Neural cell (in vitro differentiated cells): ENCODE measurements around the gene CFAP99. TPM values are rescaled to one million over a fixed set of nuclear protein-coding genes. Genes with fewer than 3 reads are reported as not detected.

Source experiments
- H2AFZ ChIP-seq: fragments of 200-600, 300-800 bp; sonication (generic), shearing (Covaris generic); 2 replicates; pipeline ENCODE4 v1.6.0; 2014; ENCODE audit warnings: low read depth, mild to moderate bottlenecking, antibody characterized with exemption, low read length, moderate library complexity
- H3F3A ChIP-seq: fragments of 200-600 bp; shearing (Covaris generic); 2 replicates; pipeline ENCODE4 v1.6.1; 2016; ENCODE audit warnings: mild to moderate bottlenecking, moderate library complexity, mixed read lengths, antibody characterized with exemption, low read length; ENCODE audit not compliant: insufficient read depth, poor library complexity, severe bottlenecking
- H3K27ac ChIP-seq: fragments of 200-600, 300-800 bp; sonication (generic), shearing (Covaris generic); 2 replicates; pipeline ENCODE4 v1.5.1; 2014; ENCODE audit warnings: mild to moderate bottlenecking, low read length, moderate library complexity
- H3K27me3 ChIP-seq: fragments of 300-800, 200-600 bp; sonication (generic), shearing (Covaris generic); 2 replicates; pipeline ENCODE4 v1.6.0; 2014; ENCODE audit warnings: mild to moderate bottlenecking, low read depth, low read length, moderate library complexity; ENCODE audit not compliant: insufficient read depth
- H3K36me3 ChIP-seq: fragments of 300-800, 200-600 bp; sonication (generic), shearing (Covaris generic); 2 replicates; pipeline ENCODE4 v1.5.1; 2014; ENCODE audit warnings: mild to moderate bottlenecking, antibody characterized with exemption, low read length, moderate library complexity; ENCODE audit not compliant: insufficient read depth
- H3K4me2 ChIP-seq: fragments of 300-800, 200-600 bp; sonication (generic), shearing (Covaris generic); 2 replicates; pipeline ENCODE4 v1.6.0; 2014; ENCODE audit warnings: mild to moderate bottlenecking, low read length
- H3K4me3 ChIP-seq: fragments of 300-800, 200-600 bp; sonication (generic), shearing (Covaris generic); 2 replicates; pipeline ENCODE4 v1.5.1; 2014; ENCODE audit warnings: mild to moderate bottlenecking, low read length, moderate library complexity
- H3K79me2 ChIP-seq: fragments of 200-600 bp; shearing (Covaris generic); replicated peaks from 2 replicates; pipeline ENCODE4 v1.6.0; 2014; ENCODE audit warnings: mild to moderate bottlenecking, low read length, moderate library complexity; ENCODE audit not compliant: insufficient read depth
- H3K9ac ChIP-seq: fragments of 300-800, 200-600 bp; sonication (generic), shearing (Covaris generic); 2 replicates; pipeline ENCODE4 v1.6.1; 2016; ENCODE audit warnings: mild to moderate bottlenecking, low read length, mixed read lengths
- H3K9me2 ChIP-seq: fragments of 200-600 bp; shearing (Covaris generic); 2 replicates; pipeline ENCODE4 v1.6.1; 2016; ENCODE audit warnings: mild to moderate bottlenecking, low read length, mixed read lengths; ENCODE audit not compliant: insufficient read depth
- H3K9me3 ChIP-seq: fragments of 200-600, 300-800 bp; sonication (generic), shearing (Covaris generic); 2 replicates; pipeline ENCODE4 v1.6.1; 2016; ENCODE audit warnings: mild to moderate bottlenecking, mixed run types, low read length, moderate library complexity, mixed read lengths
- H4K20me1 ChIP-seq: fragments of 200-600 bp; shearing (Covaris generic); 2 replicates; pipeline ENCODE4 v1.6.1; 2016; ENCODE audit warnings: mild to moderate bottlenecking, mixed run types; ENCODE audit not compliant: insufficient read depth
- EP300 ChIP-seq: fragments of 450-650 bp; conservative IDR thresholded peaks from 2 replicates; pipeline ENCODE4 v1.6.1; 2014; ENCODE audit warnings: antibody characterized with exemption, mild to moderate bottlenecking, moderate library complexity; ENCODE audit not compliant: poor library complexity, severe bottlenecking
- EZH2 ChIP-seq: fragments of 200-600, 300-800 bp; shearing (Covaris generic), sonication (generic); IDR thresholded peaks from 2 replicates; pipeline ENCODE4 v1.6.1; 2014; ENCODE audit warnings: antibody characterized with exemption, low read length, borderline replicate concordance, mild to moderate bottlenecking; ENCODE audit not compliant: insufficient read depth, poor library complexity, severe bottlenecking
- MXI1 ChIP-seq: fragments of 450-650 bp; conservative IDR thresholded peaks from 2 replicates; pipeline ENCODE4 v1.6.1; 2014; ENCODE audit warnings: antibody characterized with exemption, mild to moderate bottlenecking; ENCODE audit not compliant: poor library complexity, severe bottlenecking
- POLR2AphosphoS5 ChIP-seq: IDR thresholded peaks from 2 replicates; pipeline ENCODE4 v1.6.1; 2012
- RAD21 ChIP-seq: fragments of 450-650 bp; conservative IDR thresholded peaks from 2 replicates; pipeline ENCODE4 v1.6.1; 2014; ENCODE audit warnings: antibody characterized with exemption, mild to moderate bottlenecking, moderate library complexity
- SMC3 ChIP-seq: fragments of 450-650 bp; conservative IDR thresholded peaks from 2 replicates; pipeline ENCODE4 v1.6.1; 2014; ENCODE audit warnings: antibody characterized with exemption, mild to moderate bottlenecking, moderate library complexity; ENCODE audit not compliant: poor library complexity
- TAF1 ChIP-seq: IDR thresholded peaks from 2 replicates; pipeline ENCODE4 v1.6.1; 2012; ENCODE audit warnings: low read depth
- polyA plus RNA-seq: library from polyadenylated mRNA; depleted of rRNA; stranded (reverse); fragments of >200 nt; gene quantifications from 2 replicates; pipeline ENCODE4 v1.2.3, GENCODE V29; 2014
- TF ChIP-seq, protein P1 (sequence below): IDR thresholded peaks from 2 replicates; pipeline ENCODE4 v1.6.1; 2012; ENCODE audit warnings: borderline replicate concordance
- TF ChIP-seq, protein P2 (sequence below): fragments of 450-650 bp; IDR thresholded peaks from 2 replicates; pipeline ENCODE4 v1.5.1; 2014; ENCODE audit warnings: antibody characterized with exemption, mild to moderate bottlenecking, moderate library complexity; ENCODE audit not compliant: poor library complexity, severe bottlenecking

The CFAP99 gene
- polyA plus RNA-seq, 1 donor from 2014 or later = not detected

DNA sequence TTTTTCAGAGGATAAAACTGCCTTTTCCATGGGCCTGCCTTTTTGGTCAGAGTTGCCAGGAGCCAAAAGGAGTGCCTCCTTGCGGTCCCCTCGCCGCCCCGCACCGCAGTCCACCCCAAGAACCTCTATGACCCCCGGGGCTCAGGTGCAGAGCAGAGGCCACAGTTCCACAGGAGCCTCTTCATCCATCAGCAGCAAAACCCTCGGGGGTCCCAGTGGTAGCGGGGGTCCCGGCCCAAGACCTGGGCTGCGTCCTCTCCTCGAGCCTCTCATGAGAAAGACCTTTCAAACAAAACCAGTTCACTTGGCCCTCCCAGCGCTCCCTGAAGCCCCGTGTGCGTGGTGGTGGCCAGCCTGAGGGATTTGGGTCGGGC lies 17.2 kb upstream of the CFAP99 start:
- H3K79me2 ChIP-seq = no peaks in the 10 kb centered on the region
- H3K4me3 ChIP-seq = peak overlapping the region; percentile 52
- no peak overlapping the region for H3K27ac ChIP-seq
- no peaks in the 10 kb centered on the region for H3K9me2 ChIP-seq
- no peaks in the 10 kb centered on the region for H3K27me3 ChIP-seq
- H3F3A ChIP-seq = no peaks in the 10 kb centered on the region
- H3K9ac ChIP-seq = peak overlapping the region; percentile 16
- TF ChIP-seq TAF1 = no peak
- TF ChIP-seq RAD21 = no peak
- H2AFZ ChIP-seq = no peak overlapping the region
- H3K4me2 ChIP-seq = peak overlapping the region; percentile 39
- H4K20me1 ChIP-seq = no peaks in the 10 kb centered on the region
- H3K9me3 ChIP-seq = no peaks in the 10 kb centered on the region
- H3K36me3 ChIP-seq = no peaks in the 10 kb centered on the region

DNA sequence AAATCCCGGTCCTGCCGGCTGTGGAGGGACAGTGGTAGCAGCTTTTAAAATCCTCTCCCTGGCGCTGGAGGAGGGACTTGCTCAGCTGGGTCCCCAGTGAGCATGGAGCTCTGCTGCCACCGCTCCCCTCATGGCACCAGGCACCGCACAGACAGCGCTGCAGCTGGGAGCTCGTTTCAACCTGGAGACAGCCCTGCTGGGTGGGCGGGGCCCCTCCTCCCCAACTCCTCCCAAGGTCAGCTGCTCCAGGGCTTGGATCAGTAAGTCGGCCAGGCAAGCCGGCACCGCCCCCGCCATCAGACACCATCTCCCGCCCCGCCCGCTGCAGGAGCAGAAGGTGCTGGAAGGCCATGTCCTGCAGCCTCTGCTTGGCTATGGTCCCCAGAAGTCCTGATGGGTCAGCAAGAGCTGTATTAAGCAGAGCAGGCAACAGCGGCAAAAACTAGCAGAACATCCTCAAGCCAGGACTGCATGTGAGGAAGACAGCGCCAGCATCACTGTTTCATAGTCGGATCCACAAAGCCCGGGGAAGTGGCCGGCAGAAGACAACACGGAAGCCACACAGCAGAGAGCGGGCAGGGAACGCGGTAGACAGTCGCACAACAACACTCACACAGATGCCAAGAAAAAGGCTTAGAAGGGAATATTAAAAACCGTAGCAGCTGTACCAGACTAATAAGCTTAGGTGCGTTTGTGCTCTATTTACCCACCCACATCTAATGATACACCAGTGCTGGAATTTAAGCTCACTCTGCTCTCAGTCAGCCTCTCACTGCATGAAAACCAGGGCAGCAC lies 16.5 kb upstream of the CFAP99 start:
- TF ChIP-seq EP300 (no peak), POLR2AphosphoS5 (no peak), SMC3 (no peak), TAF1 (no peak), RAD21 (no peak), MXI1 (no peak), EZH2 (no peak)
- TF ChIP-seq, protein P1, sequence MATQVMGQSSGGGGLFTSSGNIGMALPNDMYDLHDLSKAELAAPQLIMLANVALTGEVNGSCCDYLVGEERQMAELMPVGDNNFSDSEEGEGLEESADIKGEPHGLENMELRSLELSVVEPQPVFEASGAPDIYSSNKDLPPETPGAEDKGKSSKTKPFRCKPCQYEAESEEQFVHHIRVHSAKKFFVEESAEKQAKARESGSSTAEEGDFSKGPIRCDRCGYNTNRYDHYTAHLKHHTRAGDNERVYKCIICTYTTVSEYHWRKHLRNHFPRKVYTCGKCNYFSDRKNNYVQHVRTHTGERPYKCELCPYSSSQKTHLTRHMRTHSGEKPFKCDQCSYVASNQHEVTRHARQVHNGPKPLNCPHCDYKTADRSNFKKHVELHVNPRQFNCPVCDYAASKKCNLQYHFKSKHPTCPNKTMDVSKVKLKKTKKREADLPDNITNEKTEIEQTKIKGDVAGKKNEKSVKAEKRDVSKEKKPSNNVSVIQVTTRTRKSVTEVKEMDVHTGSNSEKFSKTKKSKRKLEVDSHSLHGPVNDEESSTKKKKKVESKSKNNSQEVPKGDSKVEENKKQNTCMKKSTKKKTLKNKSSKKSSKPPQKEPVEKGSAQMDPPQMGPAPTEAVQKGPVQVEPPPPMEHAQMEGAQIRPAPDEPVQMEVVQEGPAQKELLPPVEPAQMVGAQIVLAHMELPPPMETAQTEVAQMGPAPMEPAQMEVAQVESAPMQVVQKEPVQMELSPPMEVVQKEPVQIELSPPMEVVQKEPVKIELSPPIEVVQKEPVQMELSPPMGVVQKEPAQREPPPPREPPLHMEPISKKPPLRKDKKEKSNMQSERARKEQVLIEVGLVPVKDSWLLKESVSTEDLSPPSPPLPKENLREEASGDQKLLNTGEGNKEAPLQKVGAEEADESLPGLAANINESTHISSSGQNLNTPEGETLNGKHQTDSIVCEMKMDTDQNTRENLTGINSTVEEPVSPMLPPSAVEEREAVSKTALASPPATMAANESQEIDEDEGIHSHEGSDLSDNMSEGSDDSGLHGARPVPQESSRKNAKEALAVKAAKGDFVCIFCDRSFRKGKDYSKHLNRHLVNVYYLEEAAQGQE = no peak
- TF ChIP-seq, protein P2, sequence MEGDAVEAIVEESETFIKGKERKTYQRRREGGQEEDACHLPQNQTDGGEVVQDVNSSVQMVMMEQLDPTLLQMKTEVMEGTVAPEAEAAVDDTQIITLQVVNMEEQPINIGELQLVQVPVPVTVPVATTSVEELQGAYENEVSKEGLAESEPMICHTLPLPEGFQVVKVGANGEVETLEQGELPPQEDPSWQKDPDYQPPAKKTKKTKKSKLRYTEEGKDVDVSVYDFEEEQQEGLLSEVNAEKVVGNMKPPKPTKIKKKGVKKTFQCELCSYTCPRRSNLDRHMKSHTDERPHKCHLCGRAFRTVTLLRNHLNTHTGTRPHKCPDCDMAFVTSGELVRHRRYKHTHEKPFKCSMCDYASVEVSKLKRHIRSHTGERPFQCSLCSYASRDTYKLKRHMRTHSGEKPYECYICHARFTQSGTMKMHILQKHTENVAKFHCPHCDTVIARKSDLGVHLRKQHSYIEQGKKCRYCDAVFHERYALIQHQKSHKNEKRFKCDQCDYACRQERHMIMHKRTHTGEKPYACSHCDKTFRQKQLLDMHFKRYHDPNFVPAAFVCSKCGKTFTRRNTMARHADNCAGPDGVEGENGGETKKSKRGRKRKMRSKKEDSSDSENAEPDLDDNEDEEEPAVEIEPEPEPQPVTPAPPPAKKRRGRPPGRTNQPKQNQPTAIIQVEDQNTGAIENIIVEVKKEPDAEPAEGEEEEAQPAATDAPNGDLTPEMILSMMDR = no peak
- H3K36me3 ChIP-seq = no peaks in the 10 kb centered on the region
- H3K9me3 ChIP-seq = no peaks in the 10 kb centered on the region
- no peaks in the 10 kb centered on the region for H3K79me2 ChIP-seq
- H3F3A ChIP-seq = no peaks in the 10 kb centered on the region
- no peaks in the 10 kb centered on the region for H4K20me1 ChIP-seq
- peak overlapping the region; percentile 39 for H3K4me2 ChIP-seq
- peak overlapping the region; percentile 52 for H3K4me3 ChIP-seq
- no peaks in the 10 kb centered on the region for H3K9me2 ChIP-seq
- H3K9ac ChIP-seq = peak overlapping the region; percentile 16
- H3K27ac ChIP-seq = no peak overlapping the region
- H3K27me3 ChIP-seq = no peaks in the 10 kb centered on the region
- no peak overlapping the region for H2AFZ ChIP-seq
